Activated CD4-positive, CD25-positive, alpha-beta regulatory T cell treated with anti-CD3 and anti-CD28 coated beads, Interleukin-2, amount 50 U/mL, for 24 hours (primary cell): ENCODE measurements around the gene OLIG3.

Experiments used
- ATAC-seq, 2 donors: fragments of 150-1000 bp; cut with Tn5 transposase; one replicate each; pipeline ENCODE4 v1.10.0; 2021; ENCODE audit warnings: mild to moderate bottlenecking in 1 of 2, moderate library complexity in 1 of 2

The OLIG3 gene

DNA sequence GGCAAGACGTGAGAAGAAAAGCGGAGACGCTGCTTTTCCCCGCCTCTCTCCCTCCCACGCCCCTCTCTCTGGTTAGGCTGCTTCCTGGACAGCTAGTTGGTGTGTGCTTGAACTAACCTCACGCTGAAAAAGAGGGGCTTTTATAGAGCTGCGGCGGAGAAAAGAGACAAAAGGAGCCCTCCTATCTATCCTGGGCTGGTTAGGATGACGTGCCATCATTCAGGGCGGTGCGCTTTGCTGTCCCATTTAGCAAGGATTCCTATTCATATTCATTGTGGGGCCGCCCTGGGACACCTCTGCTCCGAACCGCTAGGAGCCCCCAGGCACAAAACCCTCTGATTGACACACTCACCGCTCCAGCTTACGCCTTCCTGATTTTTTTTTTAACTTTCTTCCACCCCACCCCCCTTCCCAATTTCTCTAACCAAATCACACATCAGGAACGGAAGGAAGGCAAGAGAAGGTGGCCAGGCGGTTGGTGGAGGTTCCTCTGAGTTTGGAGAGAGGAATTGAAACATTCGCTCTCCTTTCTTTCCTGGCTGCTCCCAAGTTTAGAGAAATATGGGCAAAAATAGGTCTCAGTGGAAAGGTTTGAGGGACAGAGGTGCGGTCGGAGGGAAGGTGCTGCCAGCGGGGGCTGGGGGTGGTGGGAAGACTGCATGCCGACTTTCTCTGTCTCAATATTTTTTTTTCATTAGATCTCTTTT lies at the start of gene OLIG3:
Gene OLIG3 (minus strand): TSS at position 114 of the 707 bp plus-strand sequence. CDS start 224 bp downstream, outside the sequence.
- ATAC-seq: no peak

DNA sequence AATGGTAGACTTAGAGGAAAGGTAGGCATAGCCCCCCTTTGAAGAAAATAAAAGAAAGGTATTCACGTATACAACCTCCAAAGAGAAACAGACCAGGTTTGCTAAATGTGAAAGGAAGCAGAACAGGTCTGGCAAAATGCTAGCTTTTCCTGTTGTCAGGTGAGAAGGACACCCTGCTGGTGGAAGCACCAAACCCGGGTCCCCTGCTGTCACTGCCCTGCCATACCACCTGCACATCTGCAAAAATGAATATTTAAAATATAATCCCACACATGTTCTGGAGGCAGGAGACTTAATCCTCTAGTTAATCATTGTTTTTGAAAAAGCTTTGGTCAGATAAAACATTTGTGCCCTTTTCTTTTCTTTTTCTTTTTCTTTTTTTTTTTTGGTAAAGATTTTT lies 48.9 kb upstream of the OLIG3 start:
- ATAC-seq: no peak

DNA sequence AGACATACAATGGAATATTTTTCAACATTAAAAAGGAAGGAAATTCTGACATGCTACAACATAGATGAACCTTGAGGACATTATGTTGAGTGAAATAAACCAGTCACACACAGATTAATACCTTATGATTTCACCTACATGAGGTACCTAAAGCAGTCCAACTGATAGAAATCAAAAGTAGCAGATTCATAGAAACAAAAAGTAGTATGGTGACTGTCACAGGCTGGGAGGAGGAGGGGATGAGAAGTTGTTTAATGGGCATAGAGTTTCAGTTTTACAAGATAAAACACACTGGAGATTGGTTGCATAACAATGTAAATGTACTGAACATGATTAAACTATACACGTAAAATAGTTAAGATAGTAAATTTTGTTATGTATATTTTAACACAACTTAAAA lies 48.5 kb upstream of the OLIG3 start:
- ATAC-seq: peak; percentile 69 to 79

DNA sequence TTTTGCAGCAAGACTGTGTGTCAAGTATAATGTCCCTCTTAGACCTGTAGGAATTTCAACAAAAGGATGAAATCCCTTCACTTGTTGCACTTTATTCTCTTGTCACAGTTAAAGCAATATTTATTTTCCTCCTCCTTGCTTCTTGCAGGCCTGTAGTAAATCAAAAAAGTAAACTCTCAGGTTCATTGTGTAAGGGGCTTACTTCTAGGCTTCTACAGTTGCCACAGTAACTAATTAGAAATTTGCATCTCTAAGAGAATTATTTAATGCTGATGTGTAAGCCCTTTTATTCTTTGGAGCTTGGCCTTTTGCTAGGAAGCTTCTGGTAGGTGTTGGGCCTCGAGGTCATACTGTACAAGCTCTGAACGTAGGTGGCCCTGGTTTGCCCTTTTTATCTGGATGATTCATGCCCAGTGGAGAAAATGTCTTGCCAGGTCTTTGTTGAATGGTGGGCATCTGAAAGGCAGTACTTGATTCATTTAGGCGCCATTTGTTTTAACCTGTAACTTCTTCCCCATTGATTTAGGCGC lies 47.4 kb upstream of the OLIG3 start:
- ATAC-seq: no peak

DNA sequence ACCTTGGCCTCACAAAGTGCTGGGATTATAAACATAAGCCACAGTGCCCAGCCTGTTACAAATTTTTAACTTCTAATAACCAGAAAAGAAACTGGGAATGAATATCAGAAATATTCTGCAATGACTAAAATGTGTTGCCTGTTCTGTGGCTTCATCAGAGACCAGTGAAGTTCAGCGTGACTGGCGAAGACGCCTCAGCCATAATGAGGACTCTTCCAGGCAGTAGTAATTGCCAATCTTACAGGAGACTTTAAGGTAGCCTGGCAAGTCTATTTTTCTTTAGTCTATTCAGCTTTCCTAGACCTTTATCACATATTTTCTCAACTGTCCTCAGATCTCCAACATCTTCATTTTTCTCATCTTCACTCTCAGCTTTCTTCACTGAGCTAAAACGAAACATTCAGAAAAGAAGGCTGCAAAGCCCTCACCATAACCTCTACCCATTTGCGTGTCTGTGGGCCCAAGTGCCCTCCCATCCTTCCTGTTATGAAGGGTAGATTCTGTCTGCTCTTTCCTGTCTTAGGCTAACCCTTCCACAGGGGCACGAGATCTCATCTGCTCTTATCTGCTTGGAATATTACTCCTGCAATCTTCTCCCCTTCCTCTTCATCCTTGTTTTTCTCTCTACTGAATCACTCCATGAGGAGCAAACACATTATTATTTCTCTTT lies 42.0 kb upstream of the OLIG3 start:
- ATAC-seq: peak; percentile 55 to 91

DNA sequence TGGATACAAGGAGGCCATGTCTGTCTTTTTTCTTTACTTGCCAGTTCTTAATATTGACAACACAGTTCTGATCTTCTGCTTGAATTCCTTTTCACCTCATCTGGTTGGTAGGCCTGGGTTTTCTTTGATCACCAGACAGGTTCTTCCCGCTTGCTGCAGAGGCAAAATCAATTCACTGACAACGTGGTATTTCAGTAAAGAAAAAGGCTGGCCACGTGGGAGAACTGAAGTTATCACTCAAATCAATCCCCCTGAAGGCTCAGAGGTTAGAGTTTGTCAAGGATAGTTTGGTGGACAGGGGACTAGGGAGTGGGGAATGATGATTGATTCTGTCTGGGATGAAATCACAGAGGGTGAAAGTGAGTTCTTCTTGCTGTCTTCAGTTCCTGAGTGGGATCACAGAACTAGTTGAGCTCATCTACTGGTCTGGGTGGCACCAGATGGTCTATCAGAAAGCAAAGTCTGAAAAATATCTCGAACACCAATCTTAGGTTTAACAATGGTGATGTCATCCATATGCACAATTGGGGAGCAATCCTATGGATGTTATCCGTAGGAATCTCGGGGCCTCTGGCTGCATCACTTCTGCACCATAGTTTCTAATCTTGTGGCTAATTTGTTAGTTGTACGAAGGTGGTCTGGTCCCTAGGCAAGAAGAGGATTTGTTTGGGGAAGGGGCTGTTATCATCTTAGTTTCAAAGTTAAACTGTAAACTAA lies 37.3 kb upstream of the OLIG3 start:
- ATAC-seq: no peak

DNA sequence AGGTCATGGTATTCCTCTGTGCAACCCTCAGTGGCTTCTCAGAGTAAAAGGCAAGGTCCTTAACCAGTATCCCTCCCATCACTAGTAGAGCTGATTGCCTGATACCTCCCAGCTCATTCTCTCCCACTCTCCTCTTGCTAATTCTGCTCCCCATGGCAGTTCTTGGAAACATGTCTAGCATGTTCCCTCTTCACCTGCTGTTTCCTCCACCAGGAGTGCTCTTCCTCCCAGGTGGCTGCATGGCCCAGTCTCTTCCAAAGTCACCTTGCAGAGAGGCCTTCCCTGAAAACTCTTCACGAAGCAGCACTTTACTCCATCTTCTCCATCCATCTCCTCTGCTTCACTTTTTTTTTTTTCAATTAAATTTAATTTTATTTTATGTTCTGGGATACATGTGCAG lies 36.2 kb upstream of the OLIG3 start:
- no peak for ATAC-seq

DNA sequence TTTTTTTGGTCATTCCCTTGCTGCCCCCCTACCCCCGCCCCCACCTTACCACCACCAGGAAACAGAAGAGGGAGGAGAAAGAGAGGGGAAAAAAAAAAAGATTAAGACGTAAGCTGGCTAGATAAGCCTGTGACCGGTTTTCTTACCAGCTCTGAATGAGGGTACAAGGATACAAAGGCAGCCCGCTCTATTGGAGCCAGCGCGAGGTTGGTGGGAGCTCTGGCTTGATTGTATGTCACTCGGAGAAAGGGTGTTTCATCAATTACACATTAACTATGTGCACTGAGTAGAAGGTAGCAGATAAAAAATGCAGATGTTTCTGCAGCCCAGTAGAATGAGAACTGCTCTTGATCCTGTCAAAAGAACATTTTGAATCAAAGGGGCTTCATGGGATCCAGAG lies 28.6 kb upstream of the OLIG3 start:
- no peak for ATAC-seq

DNA sequence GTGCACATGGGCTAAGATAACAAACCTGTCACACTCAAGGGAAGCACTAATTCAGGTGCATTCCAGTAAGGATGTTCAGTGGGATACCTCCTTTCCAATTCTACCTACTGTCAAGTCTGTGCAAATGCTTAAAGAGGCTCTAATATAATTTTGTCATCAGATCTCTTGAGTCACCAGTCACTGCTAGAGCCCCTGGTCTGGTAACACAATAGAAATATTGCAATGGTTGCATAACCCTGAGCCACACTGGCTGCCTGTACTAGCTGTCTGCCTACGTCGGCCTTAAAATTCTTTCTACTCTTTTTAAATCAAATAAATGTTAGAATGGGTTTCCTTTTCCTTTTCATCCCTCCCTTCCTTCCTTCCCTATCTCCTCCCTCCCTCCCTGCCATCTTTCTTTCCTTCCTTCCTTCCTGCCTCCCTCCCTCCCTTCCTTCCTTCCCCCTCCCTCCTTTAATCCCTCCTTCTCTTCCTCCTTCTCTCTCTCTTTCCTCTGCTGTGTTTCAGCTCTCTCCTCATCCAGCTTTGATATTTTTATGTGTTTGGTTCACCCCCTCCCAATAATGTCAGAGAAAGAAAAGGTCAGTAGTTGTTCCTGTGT lies 28.1 kb upstream of the OLIG3 start:
- no peak for ATAC-seq

DNA sequence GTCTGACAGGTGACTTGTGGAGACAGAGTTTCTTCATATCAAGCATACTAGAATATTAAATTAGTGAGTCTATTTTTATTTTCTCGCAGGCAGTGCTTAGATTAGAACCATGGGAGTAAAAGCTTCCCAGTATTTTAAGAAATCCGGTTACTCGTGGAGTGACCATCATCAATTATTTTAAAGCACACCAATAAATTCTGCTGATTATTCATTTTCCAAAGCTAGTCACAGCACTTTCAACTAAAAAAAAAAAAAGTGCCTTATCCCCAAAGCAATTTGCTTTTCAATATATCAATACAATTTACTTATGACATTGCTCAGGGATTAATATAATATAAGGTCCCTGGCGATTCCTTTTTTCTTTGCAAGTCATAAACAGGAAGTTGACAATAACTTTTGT lies 26.3 kb upstream of the OLIG3 start:
- no peak for ATAC-seq

DNA sequence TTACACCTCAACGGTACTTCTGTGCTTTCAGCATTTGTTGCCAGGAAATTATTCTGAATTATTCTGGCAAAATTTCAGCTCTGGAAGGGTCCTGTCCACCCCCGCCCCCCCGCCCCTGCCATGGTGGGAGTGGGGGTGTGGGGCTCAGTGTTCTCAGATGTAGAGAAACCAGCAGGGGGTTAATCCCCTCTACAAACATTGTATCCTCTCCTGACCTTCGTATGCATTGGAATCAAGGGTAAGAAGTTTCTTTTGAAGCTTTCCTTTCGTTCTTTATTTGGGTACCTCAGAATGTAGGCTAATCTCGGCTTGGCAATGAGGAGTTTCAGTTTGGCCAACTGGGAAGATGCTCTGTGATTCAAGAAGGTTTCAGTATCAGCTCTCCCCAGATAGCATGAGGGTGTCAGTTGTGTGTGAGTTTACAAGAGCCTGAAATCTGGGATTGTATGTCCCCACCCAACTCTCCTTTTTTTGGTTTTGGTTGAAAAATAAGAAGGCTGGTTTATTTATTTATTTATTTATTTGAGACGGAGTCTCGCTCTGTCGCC lies 25.5 kb upstream of the OLIG3 start:
- ATAC-seq: no peak

DNA sequence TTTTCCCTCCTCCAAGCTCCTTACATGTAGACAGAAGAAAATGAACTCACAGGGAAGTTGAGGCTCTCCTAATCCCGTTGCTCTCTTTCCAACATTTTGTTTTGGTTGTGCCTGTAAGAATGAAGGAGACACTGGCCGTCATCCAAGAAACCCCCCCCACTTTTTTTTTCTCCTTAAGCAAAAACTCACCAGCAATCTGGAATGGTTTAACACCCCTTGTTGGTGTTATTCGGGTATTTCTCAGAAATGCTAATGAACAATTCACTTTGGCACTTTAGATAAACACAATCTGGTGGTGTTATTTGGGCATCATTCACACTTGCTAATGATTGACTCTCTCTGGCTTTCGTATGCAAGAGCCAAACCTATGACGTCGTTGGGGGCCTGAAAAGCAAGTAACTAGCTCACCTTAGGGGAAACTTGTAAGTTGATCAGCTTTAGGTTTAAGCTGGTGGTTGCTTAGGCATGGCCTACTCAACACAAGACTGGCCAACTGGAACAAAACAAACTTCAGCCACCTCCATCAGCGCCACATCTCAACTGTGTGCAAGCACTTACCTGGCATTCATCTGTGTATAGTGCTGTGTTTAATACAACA lies 24.3 kb upstream of the OLIG3 start:
- ATAC-seq: no peak

DNA sequence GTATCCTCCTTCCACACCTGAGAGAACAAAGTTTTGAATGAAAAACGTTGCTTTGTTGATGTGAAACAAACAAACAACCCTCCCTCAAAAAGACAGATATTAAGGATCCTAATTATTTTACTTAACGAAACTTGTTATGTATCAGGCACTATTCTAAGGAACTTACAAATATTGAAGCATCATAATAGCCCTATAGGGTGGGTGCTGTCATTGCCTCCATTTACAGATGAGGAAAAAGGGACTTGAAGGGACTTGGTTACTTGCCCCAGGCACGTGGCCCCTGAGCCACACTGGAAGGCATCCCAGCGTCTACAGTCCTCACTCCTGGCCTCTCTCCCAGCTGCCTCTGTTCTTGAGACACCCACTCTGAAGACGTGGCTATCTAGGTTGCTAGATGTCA lies 20.2 kb upstream of the OLIG3 start:
- no peak for ATAC-seq

DNA sequence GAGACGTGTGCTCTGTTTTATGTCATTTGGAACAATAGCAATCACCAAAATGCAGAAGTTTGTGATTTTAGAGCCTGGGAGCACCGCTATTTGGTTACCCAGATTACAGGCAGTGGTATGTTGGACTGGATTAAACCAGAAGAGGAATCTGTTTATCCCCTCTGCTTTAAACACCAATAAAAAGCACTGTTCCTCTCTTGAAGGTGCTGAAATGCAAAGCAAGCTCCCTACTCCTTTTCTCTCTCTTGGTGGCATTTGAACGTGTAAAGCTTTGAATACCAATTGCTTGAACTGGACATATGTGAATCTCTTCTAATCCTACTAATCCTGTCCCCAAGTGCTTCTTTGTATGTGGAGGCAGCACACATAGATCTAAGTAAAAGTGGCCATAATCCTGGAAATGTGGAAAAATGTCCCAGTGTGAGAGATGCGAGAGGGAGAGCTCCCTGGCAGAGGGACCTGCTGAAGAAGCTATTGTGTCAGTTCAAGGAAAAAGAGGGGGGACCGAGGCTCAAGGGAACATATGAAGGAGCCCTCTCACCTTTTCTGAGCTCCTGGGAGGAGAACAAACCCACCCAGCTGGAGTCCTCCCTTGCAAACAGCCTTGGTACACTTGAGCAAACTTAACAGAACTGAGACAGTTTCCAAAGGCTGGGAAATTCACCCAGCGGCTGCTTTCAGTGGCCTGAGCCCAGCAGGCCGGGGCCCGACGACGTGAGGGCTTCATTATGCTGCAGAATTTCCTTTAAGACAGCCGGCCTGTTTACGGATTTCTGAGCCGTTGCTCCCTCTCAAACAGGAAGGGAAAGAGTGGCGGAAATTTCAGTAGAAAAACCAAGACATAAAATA lies 18.8 kb upstream of the OLIG3 start:
- no peak for ATAC-seq

DNA sequence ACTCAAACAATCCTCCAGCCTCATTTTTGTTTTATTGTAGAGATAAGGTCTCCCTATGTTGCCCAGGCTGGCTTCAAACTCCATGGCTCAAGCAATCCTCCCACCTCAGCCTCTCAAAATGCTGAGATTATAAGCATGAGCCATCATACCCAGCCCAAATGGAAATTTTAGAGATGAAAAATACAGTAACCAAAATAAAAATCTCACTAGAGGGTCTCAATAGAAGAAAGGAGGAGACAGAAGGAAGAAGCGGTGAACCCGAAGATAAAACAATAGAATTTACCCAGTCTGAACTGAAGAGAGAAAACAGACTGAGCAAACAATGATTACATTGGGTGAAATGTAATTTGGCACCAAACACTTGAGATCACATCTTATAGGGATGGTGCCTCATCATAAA lies 16.7 kb upstream of the OLIG3 start:
- ATAC-seq: no peak

DNA sequence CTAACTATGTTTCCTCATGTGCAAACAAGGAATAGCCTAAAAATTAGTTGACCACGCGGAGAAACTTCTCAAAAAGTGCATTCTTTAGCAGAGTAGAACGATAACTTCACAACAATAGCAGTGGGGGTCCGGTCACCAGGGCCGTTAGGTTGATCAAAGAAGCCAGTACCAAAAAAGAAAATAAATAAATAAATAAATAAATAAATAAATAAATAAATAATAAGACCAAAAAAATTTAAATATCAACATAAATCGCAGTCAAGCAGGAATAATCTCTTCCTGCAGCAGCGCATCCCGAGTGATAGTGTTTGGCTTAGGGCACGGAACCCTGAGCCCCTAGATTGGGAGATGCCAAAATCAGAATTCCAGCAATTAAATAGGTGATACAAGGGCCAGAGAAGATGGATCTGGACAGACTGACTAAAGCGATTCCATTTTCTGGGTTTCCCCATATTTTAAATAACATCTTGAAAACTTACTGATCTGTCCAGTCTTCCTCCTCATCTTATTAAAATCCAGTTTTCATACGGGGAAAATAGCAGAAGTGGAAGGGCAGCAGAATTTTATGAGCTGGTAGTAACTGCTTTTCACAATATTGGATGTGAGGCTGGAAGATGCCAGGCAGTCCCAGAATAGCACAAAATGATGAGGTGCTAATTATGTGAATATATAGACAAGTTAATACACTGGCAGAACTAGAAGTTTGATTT lies 4.4 kb upstream of the OLIG3 start:
- no peak for ATAC-seq

DNA sequence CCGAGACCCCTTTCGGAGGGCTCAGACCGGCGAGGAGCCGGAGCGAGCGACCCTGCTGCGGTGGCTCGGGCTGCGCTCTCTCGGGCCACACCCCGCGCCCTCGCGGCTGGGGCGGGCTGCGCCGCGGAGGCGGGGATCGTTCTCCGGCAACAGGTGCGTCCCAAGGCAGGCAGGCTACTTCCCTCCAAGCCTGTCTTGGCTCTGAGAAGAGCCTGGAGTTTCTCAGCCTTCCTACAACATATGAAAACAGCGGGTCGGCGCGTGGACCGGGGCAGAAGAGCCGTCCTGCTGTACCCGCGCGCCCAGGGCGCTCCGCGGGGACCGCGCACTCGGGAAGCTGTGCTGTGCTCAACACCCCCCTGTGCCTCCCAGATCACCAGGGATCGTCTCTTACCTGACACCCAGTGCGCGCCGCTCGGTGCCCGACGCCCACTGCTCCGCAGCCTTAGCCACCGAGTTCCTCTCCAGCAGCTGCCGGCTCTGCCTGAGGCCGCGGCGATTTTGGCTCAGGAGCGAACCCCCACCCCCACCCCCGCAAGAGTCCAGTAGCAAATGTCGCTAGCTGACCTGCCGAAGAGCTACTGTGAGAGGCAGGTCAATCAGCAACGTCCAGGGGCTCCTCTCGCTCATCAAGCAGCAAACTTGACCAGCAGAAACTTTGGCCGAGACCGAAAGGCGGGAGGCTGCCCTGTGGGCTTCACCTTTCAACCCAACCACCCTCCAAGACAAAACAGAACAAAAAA lies 3.7 kb upstream of the OLIG3 start:
- peak in 1 of 2 donors; percentile 30 for ATAC-seq

DNA sequence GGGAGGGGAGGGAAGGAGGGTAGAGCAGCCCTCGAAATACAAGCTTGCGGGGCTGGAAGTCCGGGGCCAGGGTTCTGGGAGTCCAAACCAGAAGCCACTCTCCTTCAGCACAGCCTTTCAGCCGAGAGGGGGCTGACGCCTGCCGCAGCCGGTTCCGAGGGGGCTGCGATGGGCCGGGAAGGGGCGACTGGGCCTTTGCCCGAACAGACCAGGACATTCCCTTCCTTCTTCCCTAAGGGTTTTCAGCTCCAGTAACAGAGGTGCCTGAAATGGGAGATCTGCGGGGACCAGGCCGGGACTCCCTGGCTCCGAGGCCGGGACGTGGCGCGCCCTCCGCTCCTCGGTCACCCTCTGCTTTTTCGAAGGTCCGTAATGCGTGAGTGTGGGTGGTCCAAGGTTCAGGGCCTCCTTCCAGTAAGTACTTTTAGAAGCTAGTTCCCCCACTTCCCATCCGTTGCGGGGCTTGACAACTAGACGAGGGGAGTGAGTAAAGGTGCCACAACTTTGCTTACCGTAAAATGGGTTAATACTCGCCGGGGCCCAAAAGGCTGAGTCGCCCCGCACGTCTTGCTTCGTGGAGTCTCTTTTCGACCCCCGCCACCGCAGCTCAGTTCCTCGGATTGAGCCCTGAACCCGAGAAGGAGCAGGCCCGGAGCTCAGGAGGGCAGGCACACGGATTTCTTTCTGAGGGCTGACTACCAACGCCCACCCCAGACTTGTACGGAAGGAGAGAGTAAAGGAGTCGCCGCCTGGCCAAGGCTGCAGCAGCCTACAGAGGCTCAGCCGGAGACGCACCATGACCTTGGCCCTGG lies 2.9 kb upstream of the OLIG3 start:
- peak; percentile 7 to 27 for ATAC-seq

DNA sequence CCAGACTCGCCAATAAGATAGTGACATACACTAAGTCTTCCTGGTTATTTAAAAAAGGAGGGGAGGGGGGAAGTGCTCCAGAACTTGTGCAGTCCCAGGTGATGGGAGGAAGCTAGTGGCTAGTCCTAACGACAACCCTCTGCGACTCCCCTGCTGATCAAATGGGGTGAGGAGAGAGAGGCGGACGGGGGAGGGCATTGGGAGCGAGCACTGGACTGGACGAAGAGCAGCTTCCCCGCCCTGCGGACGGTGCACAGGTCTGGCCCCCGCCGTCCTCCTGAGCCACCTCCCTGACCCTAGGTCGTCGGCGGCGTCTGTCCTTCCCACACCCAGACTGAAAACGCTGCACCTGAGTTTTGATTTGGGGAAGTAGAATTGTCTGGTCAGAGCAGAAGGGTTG lies 2.2 kb upstream of the OLIG3 start:
- ATAC-seq: no peak
